Smooth muscle cell (in vitro differentiated cells): ENCODE data around the gene ZNF100. TPM values are rescaled to one million over a fixed set of nuclear protein-coding genes. Genes with fewer than 3 reads are reported as not detected.
"Not testable (repeated sequence)": the region's sequence is repeated elsewhere in the genome, so short reads cannot be mapped to it uniquely, and the experiment has no call there.

Experiments used
- DNase-seq: peaks from one replicate; lab custom pipeline; 2025; ENCODE audit not compliant: unreplicated experiment; lab: John Stamatoyannopoulos, UW
- H2AFZ ChIP-seq: fragments of 200-600 bp; sonication (generic); 2 replicates; pipeline ENCODE4 v1.6.0; 2016; ENCODE audit warnings: antibody characterized with exemption, low read depth, mild to moderate bottlenecking
- H3F3A ChIP-seq: fragments of 200-600 bp; sonication (generic); 2 replicates; pipeline ENCODE4 v1.6.0; 2017; ENCODE audit warnings: antibody characterized with exemption, low read depth
- H3K27ac ChIP-seq: fragments of 200-600 bp; sonication (generic); 2 replicates; pipeline ENCODE4 v1.5.1; 2016; ENCODE audit warnings: low read depth, mild to moderate bottlenecking
- H3K27me3 ChIP-seq: fragments of 200-600 bp; sonication (generic); 2 replicates; pipeline ENCODE4 v1.6.1; 2016; ENCODE audit warnings: low read depth, mild to moderate bottlenecking
- H3K36me3 ChIP-seq: fragments of 200-600 bp; sonication (generic); 2 replicates; pipeline ENCODE4 v1.5.1; 2016; ENCODE audit warnings: low read depth
- H3K4me1 ChIP-seq: fragments of 200-600 bp; sonication (generic); 2 replicates; pipeline ENCODE4 v1.5.1; 2016; ENCODE audit warnings: low read depth
- H3K4me2 ChIP-seq: fragments of 200-600 bp; sonication (generic); 2 replicates; pipeline ENCODE4 v1.6.0; 2016; ENCODE audit warnings: mild to moderate bottlenecking
- H3K4me3 ChIP-seq: fragments of 200-600 bp; sonication (generic); 2 replicates; pipeline ENCODE4 v1.5.1; 2016; ENCODE audit warnings: mild to moderate bottlenecking
- H3K79me2 ChIP-seq: fragments of 200-600 bp; sonication (generic); 2 replicates; pipeline ENCODE4 v1.6.0; 2016; ENCODE audit warnings: low read depth, mild to moderate bottlenecking
- H3K9ac ChIP-seq: fragments of 200-600 bp; sonication (generic); 2 replicates; pipeline ENCODE4 v1.6.0; 2016; ENCODE audit warnings: low read depth
- H3K9me3 ChIP-seq: fragments of 200-600 bp; sonication (generic); replicated peaks from 2 replicates; pipeline ENCODE4 v1.5.1; 2016; ENCODE audit warnings: low read depth
- H4K20me1 ChIP-seq: fragments of 200-600 bp; sonication (generic); 2 replicates; pipeline ENCODE4 v1.6.0; 2016; ENCODE audit warnings: low read depth
- CTCF ChIP-seq: fragments of 200-600 bp; sonication (generic); IDR thresholded peaks from 2 replicates; pipeline ENCODE4 v1.5.1; 2017; ENCODE audit warnings: borderline replicate concordance, mild to moderate bottlenecking, antibody characterized with exemption; ENCODE audit not compliant: insufficient read depth, poor library complexity, severe bottlenecking
- WGBS: methylation state at CpG from one replicate; pipeline ENCODE4 v1.1.7; 2016; ENCODE audit warnings: low lambda C conversion rate; 5-methylcytosine and 5-hydroxymethylcytosine counted together
- polyA plus RNA-seq: library from polyadenylated mRNA; unstranded; fragments of >200 nt; fragmentation: Nextera tagmentation; extraction: Ambion mirVana; gene quantifications from 2 replicates; pipeline ENCODE4 v1.2.1, GENCODE V29; 2016
- total RNA-seq: library from RNA; depleted of rRNA; stranded (reverse); fragments of >200 nt; gene quantifications from 2 replicates; pipeline ENCODE4 v1.2.3, GENCODE V29; 2014

Gene ZNF100
- total and polyA plus RNA-seq, 2 experiments from 2014 or later = 1.5 to 5.7 TPM

- Histone ChIP-seq H3K36me3 (no peaks in the 10 kb centered on the region), H3K27me3 (no peaks in the 10 kb centered on the region), H3K4me3 (no peak overlapping the region), H3K4me2 (no peak overlapping the region), H4K20me1 (no peaks in the 10 kb centered on the region), H3K9ac (no peak overlapping the region), H3K79me2 (no peaks in the 10 kb centered on the region), H2AFZ (no peak overlapping the region), H3K4me1 (no peaks in the 10 kb centered on the region), H3F3A (no peaks in the 10 kb centered on the region), H3K9me3 (peaks cover 2% of the 10 kb centered on the region), H3K27ac (no peak overlapping the region)
- TF ChIP-seq CTCF = no peak
- WGBS = 79% methylated on average over 3 of the region's 3 CpGs
- no peak for DNase-seq
These were observed 19.6 kb upstream of the ZNF100 start for GRCh38 chr19:21786936-21787335.

GRCh38 chr19:21775792-21776191, 8.4 kb upstream of the ZNF100 start:
- not testable (repeated sequence) for H3K27me3 ChIP-seq, H4K20me1 ChIP-seq, H3K9me3 ChIP-seq, DNase-seq, H3K9ac ChIP-seq, H3K79me2 ChIP-seq, H2AFZ ChIP-seq, H3K4me2 ChIP-seq, H3K36me3 ChIP-seq, H3K4me3 ChIP-seq, H3K27ac ChIP-seq, H3F3A ChIP-seq, H3K4me1 ChIP-seq
- 90% methylated on average over 12 of the region's 30 CpGs for whole genome bisulfite sequencing

GRCh38 chr19:21766705-21767064, 694 bp downstream of the ZNF100 start:
- DNase-seq, H3K9me3 ChIP-seq, H3F3A ChIP-seq, H3K27me3 ChIP-seq, H3K36me3 ChIP-seq, H3K4me1 ChIP-seq, H4K20me1 ChIP-seq: not testable (repeated sequence)
- H3K4me2 ChIP-seq = peak overlapping the region; percentile 94
- peak overlapping the region; percentile 100 for H3K4me3 ChIP-seq
- H3K27ac ChIP-seq = peak overlapping the region; percentile 82
- H3K9ac ChIP-seq = peak overlapping the region; percentile 91
- peaks cover 14% of the 10 kb centered on the region for H3K79me2 ChIP-seq
- 2% methylated on average over 19 of the region's 19 CpGs for WGBS
- peak overlapping the region; percentile 100 for H2AFZ ChIP-seq

GRCh38 chr19:21765151-21765550, 2.2 kb downstream of the ZNF100 start:
- peaks cover 14% of the 10 kb centered on the region for H3K79me2 ChIP-seq
- H3K36me3 ChIP-seq = peaks cover 7% of the 10 kb centered on the region
- H3F3A ChIP-seq = no peaks in the 10 kb centered on the region
- no peak for TF ChIP-seq CTCF
- no peak overlapping the region for H3K4me2 ChIP-seq
- DNase-seq = no peak
- no peaks in the 10 kb centered on the region for H4K20me1 ChIP-seq
- H3K9me3 ChIP-seq = no peaks in the 10 kb centered on the region
- no peak overlapping the region for H3K27ac ChIP-seq
- H3K4me3 ChIP-seq = no peak overlapping the region
- no peak overlapping the region for H3K9ac ChIP-seq
- no peak overlapping the region for H2AFZ ChIP-seq
- H3K4me1 ChIP-seq = peaks cover 9% of the 10 kb centered on the region
- no peaks in the 10 kb centered on the region for H3K27me3 ChIP-seq

- H3K27ac ChIP-seq, H4K20me1 ChIP-seq, H3K36me3 ChIP-seq, H3K9ac ChIP-seq, H3K79me2 ChIP-seq, H3K4me2 ChIP-seq, H3K4me3 ChIP-seq, H3F3A ChIP-seq, DNase-seq, H3K4me1 ChIP-seq, H3K9me3 ChIP-seq, H2AFZ ChIP-seq, H3K27me3 ChIP-seq: not testable (repeated sequence)
- 52% methylated on average over 2 of the region's 2 CpGs for WGBS
These were observed 5.8 kb downstream of the ZNF100 start for GRCh38 chr19:21761547-21761946.
